PC-3 (cell line): Measurements from ENCODE around the gene LANCL1. TPM values are rescaled to one million over a fixed set of nuclear protein-coding genes. Genes with fewer than 3 reads are reported as not detected.
A peak's percentile ranks its signal among the peaks of the same experiment; 100 is the strongest.

Experiments used
- ATAC-seq: fragments of 200-7000 bp; cut with Tn5 transposase; 2 replicates; pipeline ENCODE4 v1.9.1; 2020; ENCODE audit warnings: mild to moderate bottlenecking, moderate library complexity
- Bru-seq: library from RNA; stranded (reverse); fragments of 400-500 nt; gene quantifications from one replicate; lab custom pipeline; 2021; lab: Mats Ljungman, UMichigan
- BruChase-seq, 2 experiments: library from RNA; stranded (reverse); fragments of 400-500 nt; gene quantifications; one replicate each; lab custom pipeline; 2021; lab: Mats Ljungman, UMichigan
- BruUV-seq: library from RNA; stranded (reverse); fragments of 400-500 nt; replicated peaks from 2 replicates; lab custom pipeline; 2021; lab: Mats Ljungman, UMichigan
- CTCF ChIA-PET: fragments of 300-600 bp; sonication (Branson Sonifier 250); formaldehyde crosslinking; loops from one replicate; lab custom pipeline; 2022; ENCODE audit warnings: antibody characterized with exemption; lab: Charles Lee
- POLR2A ChIA-PET: fragments of 300-600 bp; sonication (Branson Sonifier 250); formaldehyde crosslinking; loops from one replicate; lab custom pipeline; 2022; ENCODE audit warnings: antibody characterized with exemption; ENCODE audit not compliant: unreplicated experiment; lab: Charles Lee
- DNase-seq: peaks from one replicate; pipeline ENCODE4 v3.0.0-alpha.2; 2015
- H2AFZ ChIP-seq: fragments of 300-600 bp; sonication (generic); 2 replicates; pipeline ENCODE4 v1.6.0; 2016; ENCODE audit warnings: antibody characterized with exemption, low read length
- H3F3A ChIP-seq: fragments of 300-600 bp; sonication (generic); one replicate; pipeline ENCODE4 v1.6.0; 2017; ENCODE audit warnings: antibody characterized with exemption, low read length, control low read depth, mild to moderate bottlenecking; ENCODE audit not compliant: unreplicated experiment
- H3K27ac ChIP-seq: fragments of 300-600 bp; sonication (generic); 2 replicates; pipeline ENCODE4 v1.5.1; 2016; ENCODE audit warnings: mild to moderate bottlenecking, low read length
- H3K27me3 ChIP-seq: fragments of 300-600 bp; sonication (generic); 2 replicates; pipeline ENCODE4 v1.6.1; 2016; ENCODE audit warnings: low read length, mixed read lengths
- H3K36me3 ChIP-seq: fragments of 300-600 bp; sonication (generic); 2 replicates; pipeline ENCODE4 v1.6.1; 2016; ENCODE audit warnings: low read depth, mixed run types, low read length, mixed read lengths
- H3K4me1 ChIP-seq: fragments of 300-600 bp; sonication (generic); 2 replicates; pipeline ENCODE4 v1.5.1; 2016; ENCODE audit warnings: low read length; ENCODE audit not compliant: insufficient read depth
- H3K4me2 ChIP-seq: fragments of 300-600 bp; sonication (generic); 2 replicates; pipeline ENCODE4 v1.6.0; 2016; ENCODE audit warnings: low read length
- H3K4me3 ChIP-seq: fragments of 300-600 bp; sonication (generic); 2 replicates; pipeline ENCODE4 v1.5.1; 2016; ENCODE audit warnings: mild to moderate bottlenecking, low read length, mixed read lengths
- H3K79me2 ChIP-seq: fragments of 300-600 bp; sonication (generic); 2 replicates; pipeline ENCODE4 v1.6.1; 2017; ENCODE audit warnings: low read length, mixed read lengths
- H3K9ac ChIP-seq: fragments of 300-600 bp; sonication (generic); 2 replicates; pipeline ENCODE4 v1.6.0; 2016; ENCODE audit warnings: mild to moderate bottlenecking, low read length
- H3K9me2 ChIP-seq: fragments of 300-600 bp; sonication (generic); replicated peaks from 2 replicates; pipeline ENCODE4 v1.6.1; 2016; ENCODE audit warnings: mixed run types, low read length, mixed read lengths
- H3K9me3 ChIP-seq: fragments of 300-600 bp; sonication (generic); 2 replicates; pipeline ENCODE4 v1.6.1; 2016; ENCODE audit warnings: low read length, mixed read lengths
- H4K20me1 ChIP-seq: fragments of 300-600 bp; sonication (generic); 2 replicates; pipeline ENCODE4 v1.6.1; 2016; ENCODE audit warnings: low read length, mixed read lengths
- CTCF ChIP-seq: fragments of 300-600 bp; sonication (generic); conservative IDR thresholded peaks from 2 replicates; pipeline ENCODE4 v1.5.1; 2017; ENCODE audit warnings: antibody characterized with exemption, low read depth, mild to moderate bottlenecking, low read length
- EZH2 ChIP-seq: fragments of 300-600 bp; sonication (generic); IDR thresholded peaks from one replicate; pipeline ENCODE4 v1.6.1; 2017; ENCODE audit warnings: antibody characterized with exemption, mild to moderate bottlenecking, low read length; ENCODE audit not compliant: unreplicated experiment
- EZH2phosphoT487 ChIP-seq: fragments of 300-600 bp; sonication (generic); IDR thresholded peaks from 2 replicates; pipeline ENCODE4 v1.6.1; 2018; ENCODE audit warnings: mild to moderate bottlenecking, antibody characterized with exemption, low read length, borderline replicate concordance
- intact Hi-C: fragments of 100-400 bp; cut with micrococcal nuclease; formaldehyde crosslinking; loops from 2 replicates; pipeline ENCODE4 v1.9.0; 2023
- long read RNA-seq: library from polyadenylated mRNA; unstranded; transcript quantifications from one replicate; pipeline ENCODE4 v2.0.0, GENCODE V29; 2021; ENCODE audit not compliant: unreplicated experiment
- total RNA-seq: library from RNA; depleted of rRNA; stranded (reverse); fragments of >200 nt; gene quantifications from 2 replicates; pipeline ENCODE4 v1.2.3, GENCODE V29; 2014; rRNA removed

Gene LANCL1
- total RNA-seq = 16.0 and 19.0 TPM in 2 replicates
- percentile 70 among the genes with signal in this experiment for Bru-seq, nascent RNA
- BruChase-seq, experiment 1, labeled RNA remaining after a 6-hour chase = percentile 67 among the genes with signal in this experiment
- BruChase-seq, experiment 2, labeled RNA remaining after a 2-hour chase = percentile 70 among the genes with signal in this experiment
- long read RNA-seq, full-length matches to known transcripts = 70 of 90 reads
- long read RNA-seq, partial matches to known transcripts = 5 of 90 reads
- long read RNA-seq, other reads (novel, unspliced or antisense) = 15 of 90 reads

- CTCF ChIA-PET = no interaction called here
Measured at GRCh38 chr2:210476194-210477128, at the start of gene LANCL1. LANCL1 (minus strand) TSS chr2:210476759; CDS start chr2:210476396, 363 bp downstream.

GRCh38 chr2:210524533-210524932, 48.0 kb upstream of the LANCL1 start:
- DNase-seq (no peak), ATAC-seq (no peak)
- no peak overlapping the region for H3K4me3 ChIP-seq
- intact Hi-C loops = no loop called here
- ChIA-PET CTCF (no interaction called here), POLR2A (no interaction called here)
- H3K27ac ChIP-seq = no peak overlapping the region
- no peaks in the 10 kb centered on the region for H3K4me1 ChIP-seq
- H3K9me2 ChIP-seq = no peaks in the 10 kb centered on the region
- no peaks in the 10 kb centered on the region for H3F3A ChIP-seq
- BruUV-seq = no TSS peak
- no peak overlapping the region for H2AFZ ChIP-seq
- no peaks in the 10 kb centered on the region for H4K20me1 ChIP-seq
- no peaks in the 10 kb centered on the region for H3K79me2 ChIP-seq
- no peaks in the 10 kb centered on the region for H3K9me3 ChIP-seq
- TF ChIP-seq CTCF (no peak), EZH2phosphoT487 (no peak), EZH2 (no peak)
- no peak overlapping the region for H3K9ac ChIP-seq
- no peak overlapping the region for H3K4me2 ChIP-seq
- no peaks in the 10 kb centered on the region for H3K27me3 ChIP-seq
- no peaks in the 10 kb centered on the region for H3K36me3 ChIP-seq

More at GRCh38 chr2:210476194-210477128, at the start of gene LANCL1:
- TF ChIP-seq EZH2 = no peak
- no peak for TF ChIP-seq EZH2phosphoT487
- no peak for TF ChIP-seq CTCF
- Histone ChIP-seq H3F3A (no peaks in the 10 kb centered on the region), H3K79me2 (peaks cover 19% of the 10 kb centered on the region), H3K9ac (peak within 1 kb of the TSS; percentile 72), H2AFZ (peak within 1 kb of the TSS; percentile 86), H4K20me1 (no peaks in the 10 kb centered on the region), H3K4me2 (peak within 1 kb of the TSS; percentile 72), H3K27me3 (no peaks in the 10 kb centered on the region), H3K27ac (no peak within 1 kb of the TSS), H3K9me3 (no peaks in the 10 kb centered on the region), H3K4me1 (peaks cover 11% of the 10 kb centered on the region; the same call in 1 of the 2 replicates), H3K36me3 (peaks cover 6% of the 10 kb centered on the region; the same call in 1 of the 2 replicates), H3K4me3 (peak within 1 kb of the TSS; percentile 91), H3K9me2 (no peaks in the 10 kb centered on the region)
- TSS peak; percentile 76 for BruUV-seq
- ATAC-seq (peak; percentile 99), DNase-seq (peak; percentile 88)
- intact Hi-C loops = loop anchor here (2.0 kb wide), 2 partner anchors 32 to 306 kb away; partner anchors contain the start of gene KANSL1L
- POLR2A ChIA-PET = interaction anchor here (0.6 to 0.7 kb wide), 2 partner anchors 16 to 99 kb away, joined by 4 to 5 read pairs; no protein-coding TSS in a partner anchor
